Upper lobe of left lung (tissue), 6 donors: ENCODE measurements around the gene CUZD1. TPM values are rescaled to one million over a fixed set of nuclear protein-coding genes. Genes with fewer than 3 reads are reported as not detected.

Experiments used
- ATAC-seq, 2 donors: fragments of 200-7000 bp; cut with Tn5 transposase; one replicate each; pipeline ENCODE4 v1.9.1; 2022; ENCODE audit warnings: mild to moderate bottlenecking in 2 of 2, moderate library complexity in 2 of 2; ENCODE audit not compliant: low FRiP score in 2 of 2
- DNase-seq, 2 donors: peaks; one replicate each; pipeline ENCODE4 v3.0.0-alpha.2; 2019 to 2020
- H3K27ac ChIP-seq, 4 donors: fragments of 200-600 bp; sonication (generic); one replicate each; pipeline ENCODE4 v1.5.1; 2016 to 2019
- H3K27me3 ChIP-seq, 4 donors: fragments of 200-600 bp; sonication (generic); one replicate each; pipeline ENCODE4 v1.5.1; 2017 to 2019
- H3K36me3 ChIP-seq, 4 donors: fragments of 200-600 bp; sonication (generic); one replicate each; pipeline ENCODE4 v1.5.1; 2016 to 2019
- H3K4me1 ChIP-seq, 4 donors: fragments of 200-600 bp; sonication (generic); one replicate each; pipeline ENCODE4 v1.5.1; 2018 to 2019
- H3K4me3 ChIP-seq, 4 donors: fragments of 200-600 bp; sonication (generic); one replicate each; pipeline ENCODE4 v1.5.1; 2017 to 2019; ENCODE audit warnings: mild to moderate bottlenecking in 2 of 4, moderate library complexity in 1 of 4
- H3K9me3 ChIP-seq, 4 donors: fragments of 200-600 bp; sonication (generic); one replicate each; pipeline ENCODE4 v1.5.1; 2018 to 2019
- EP300 ChIP-seq, 4 donors: sonication (generic); formaldehyde crosslinking; IDR thresholded peaks; one replicate each; pipeline ENCODE4 v1.5.1; 2017; ENCODE audit warnings: antibody characterized with exemption in 4 of 4, control low read depth in 2 of 4
- POLR2A ChIP-seq, 4 donors: fragments of 450-650 bp; IDR thresholded peaks; one replicate each; pipeline ENCODE4 v1.5.1; 2016 to 2017; ENCODE audit warnings: antibody characterized with exemption in 4 of 4, mild to moderate bottlenecking in 2 of 4
- POLR2AphosphoS5 ChIP-seq, 2 donors: sonication (generic); formaldehyde crosslinking; IDR thresholded peaks; one replicate each; pipeline ENCODE4 v1.5.1; 2017; ENCODE audit warnings: antibody characterized with exemption in 2 of 2
- WGBS, 2 donors: methylation state at CpG; one replicate each; pipeline ENCODE4 v1.1.5; 2017 to 2018; 5-methylcytosine and 5-hydroxymethylcytosine counted together
- total RNA-seq, 6 donors: library from RNA; depleted of rRNA in 4 of 6; stranded (reverse); fragments of >200 nt in 4 of 6; gene quantifications; one replicate each; pipeline versions ENCODE4 v1.1.0 to v1.2.1, GENCODE V29; 2016 to 2021
- TF ChIP-seq, protein P1 (sequence below), 6 experiments: fragments of 450-650 bp in 4 of 6; fragments of 200-600 bp in 2 of 6; sonication (generic) in 2 of 6; IDR thresholded peaks; one replicate each; pipeline ENCODE4 v1.5.1; 2016 to 2019; ENCODE audit warnings: antibody characterized with exemption in 6 of 6
- donor health status: DM: no; HTN: no; CAD: no; lungs with moderate emphysema.
- donor health status: DM: no; HTN: yes; CAD: no; lungs with severe emphysema.

CUZD1 gene
- total RNA-seq, 6 donors from 2014 or later, result 0.30 to 4.2 (median 1.1) TPM; not detected in 1

DNA sequence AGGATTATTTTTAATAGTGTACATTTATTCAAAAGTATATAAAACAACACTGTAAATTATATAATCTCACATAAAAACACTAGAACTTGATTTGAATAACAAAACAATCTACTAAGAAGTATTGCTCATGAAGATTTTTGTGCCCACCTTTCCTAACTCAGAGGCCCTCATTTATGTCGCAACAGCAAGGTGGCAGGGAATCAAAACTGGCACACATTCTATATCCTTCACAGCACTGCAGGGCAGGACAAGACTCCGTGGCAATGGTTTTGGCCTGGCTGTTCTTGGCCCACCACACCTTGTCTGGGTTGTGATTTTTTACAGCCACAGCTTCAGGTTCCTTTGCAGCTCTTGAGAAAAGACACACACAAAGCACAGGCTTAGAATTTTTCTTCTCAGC is 3.4 kb upstream of the CUZD1 start:
- Histone ChIP-seq H3K4me1 (no peaks in the 10 kb centered on the region), H3K27me3 (no peaks in the 10 kb centered on the region), H3K27ac (no peak overlapping the region), H3K36me3 (peaks cover 0 to 12% (median 3%) of the 10 kb centered on the region in 4 donors), H3K9me3 (no peaks in the 10 kb centered on the region), H3K4me3 (no peak overlapping the region)
- WGBS, 2 donors, result 68 to 78% methylated on average over 2 of the region's 2 CpGs
- ATAC-seq (no peak), DNase-seq (no peak)
- no peak for TF ChIP-seq POLR2A (IDR thresholded peaks at IDR 0.05)
- TF ChIP-seq POLR2AphosphoS5 (IDR thresholded peaks at IDR 0.05), result no peak
- TF ChIP-seq EP300 (IDR thresholded peaks at IDR 0.05), result no peak
- TF ChIP-seq, protein P1, sequence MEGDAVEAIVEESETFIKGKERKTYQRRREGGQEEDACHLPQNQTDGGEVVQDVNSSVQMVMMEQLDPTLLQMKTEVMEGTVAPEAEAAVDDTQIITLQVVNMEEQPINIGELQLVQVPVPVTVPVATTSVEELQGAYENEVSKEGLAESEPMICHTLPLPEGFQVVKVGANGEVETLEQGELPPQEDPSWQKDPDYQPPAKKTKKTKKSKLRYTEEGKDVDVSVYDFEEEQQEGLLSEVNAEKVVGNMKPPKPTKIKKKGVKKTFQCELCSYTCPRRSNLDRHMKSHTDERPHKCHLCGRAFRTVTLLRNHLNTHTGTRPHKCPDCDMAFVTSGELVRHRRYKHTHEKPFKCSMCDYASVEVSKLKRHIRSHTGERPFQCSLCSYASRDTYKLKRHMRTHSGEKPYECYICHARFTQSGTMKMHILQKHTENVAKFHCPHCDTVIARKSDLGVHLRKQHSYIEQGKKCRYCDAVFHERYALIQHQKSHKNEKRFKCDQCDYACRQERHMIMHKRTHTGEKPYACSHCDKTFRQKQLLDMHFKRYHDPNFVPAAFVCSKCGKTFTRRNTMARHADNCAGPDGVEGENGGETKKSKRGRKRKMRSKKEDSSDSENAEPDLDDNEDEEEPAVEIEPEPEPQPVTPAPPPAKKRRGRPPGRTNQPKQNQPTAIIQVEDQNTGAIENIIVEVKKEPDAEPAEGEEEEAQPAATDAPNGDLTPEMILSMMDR (IDR thresholded peaks at IDR 0.05), result no peak

DNA sequence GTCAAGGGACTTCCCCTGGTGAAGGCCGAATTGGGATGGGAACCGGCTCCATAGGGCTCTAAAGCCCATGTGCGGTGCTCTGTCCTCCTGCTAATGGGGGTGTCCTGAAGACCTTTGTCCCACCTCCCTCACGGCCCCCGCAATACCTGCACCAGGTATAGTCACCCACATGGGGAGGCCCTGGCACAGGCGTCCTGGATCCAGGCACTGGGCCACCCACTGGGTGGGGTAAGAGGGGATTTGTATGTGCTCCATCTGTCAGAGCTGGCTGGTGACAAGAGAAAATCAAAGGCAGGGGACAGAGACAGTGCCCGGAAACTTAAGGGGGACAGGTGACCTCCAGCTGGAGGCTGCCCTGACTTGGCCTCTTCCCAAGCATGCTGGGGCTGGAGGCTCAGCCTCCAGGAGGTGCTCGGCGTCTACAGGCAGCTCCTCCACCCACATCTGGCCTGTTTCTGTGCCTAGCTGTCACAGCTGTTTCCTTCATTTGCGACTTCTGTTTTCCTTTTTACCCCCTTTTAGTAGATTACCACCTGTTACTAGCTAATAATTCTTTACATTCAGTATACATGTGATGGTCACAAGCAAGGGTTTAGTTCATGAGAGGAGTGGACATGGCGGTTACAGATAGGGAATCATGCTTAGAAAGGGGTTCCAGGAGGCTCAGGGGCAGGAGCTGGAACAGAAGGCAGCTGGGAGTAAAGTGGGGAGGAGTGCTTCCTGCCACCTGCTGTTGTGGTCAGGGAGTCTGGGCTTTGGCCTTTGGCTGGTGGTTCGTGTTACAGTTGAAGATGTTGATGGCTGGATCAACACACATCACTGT is 2.3 kb upstream of the CUZD1 start:
- ATAC-seq, result peak in 1 of 2 donors; percentile 16
- no peak for TF ChIP-seq EP300 (IDR thresholded peaks at IDR 0.05)
- TF ChIP-seq POLR2AphosphoS5 (IDR thresholded peaks at IDR 0.05), result no peak
- TF ChIP-seq, protein P1 (IDR thresholded peaks at IDR 0.05), result no peak
- no peak for TF ChIP-seq POLR2A (IDR thresholded peaks at IDR 0.05)
- H3K27ac ChIP-seq, result no peak overlapping the region
- H3K9me3 ChIP-seq, result peaks cover 0 to 2% (median 0%) of the 10 kb centered on the region in 4 donors
- peaks cover 0 to 9% (median 3%) of the 10 kb centered on the region in 4 donors for H3K36me3 ChIP-seq
- H3K4me1 ChIP-seq, result no peaks in the 10 kb centered on the region
- DNase-seq, result peak in 1 of 2 donors; percentile 15
- WGBS, 2 donors, result 82 to 85% methylated on average over 8 to 12 of the region's 12 CpGs
- no peaks in the 10 kb centered on the region for H3K27me3 ChIP-seq
- H3K4me3 ChIP-seq, result no peak overlapping the region

DNA sequence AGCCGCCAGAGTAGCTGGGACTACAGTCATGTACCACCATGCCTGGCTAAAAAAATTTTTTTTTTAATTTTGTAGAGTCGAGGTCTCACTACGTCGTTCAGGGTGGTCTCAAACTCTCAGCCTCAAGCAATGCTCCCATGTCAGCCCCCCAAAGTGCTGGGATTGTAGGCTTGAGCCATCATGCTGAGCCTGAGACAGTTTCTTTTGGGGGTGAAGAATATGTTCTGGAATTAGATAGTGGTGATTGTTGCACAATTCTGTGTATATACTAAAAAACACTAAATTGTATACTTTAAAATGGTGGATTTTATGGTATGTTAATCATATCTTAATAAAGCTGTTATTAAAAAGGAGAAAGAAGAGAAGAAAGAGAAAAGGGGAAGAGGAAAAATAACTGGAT is 1.5 kb downstream of the CUZD1 start:
- ATAC-seq (no peak), DNase-seq (no peak)
- Histone ChIP-seq H3K4me1 (no peaks in the 10 kb centered on the region), H3K36me3 (no peaks in the 10 kb centered on the region), H3K4me3 (no peak overlapping the region), H3K9me3 (peaks cover 0 to 3% (median 0%) of the 10 kb centered on the region in 4 donors), H3K27ac (no peak overlapping the region), H3K27me3 (no peaks in the 10 kb centered on the region)
- WGBS, 2 donors, result 97% methylated on average over 4 of the region's 4 CpGs
- no peak for TF ChIP-seq POLR2AphosphoS5 (IDR thresholded peaks at IDR 0.05)
- no peak for TF ChIP-seq EP300 (IDR thresholded peaks at IDR 0.05)
- TF ChIP-seq POLR2A (IDR thresholded peaks at IDR 0.05), result no peak
- TF ChIP-seq, protein P1 (IDR thresholded peaks at IDR 0.05), result no peak

DNA sequence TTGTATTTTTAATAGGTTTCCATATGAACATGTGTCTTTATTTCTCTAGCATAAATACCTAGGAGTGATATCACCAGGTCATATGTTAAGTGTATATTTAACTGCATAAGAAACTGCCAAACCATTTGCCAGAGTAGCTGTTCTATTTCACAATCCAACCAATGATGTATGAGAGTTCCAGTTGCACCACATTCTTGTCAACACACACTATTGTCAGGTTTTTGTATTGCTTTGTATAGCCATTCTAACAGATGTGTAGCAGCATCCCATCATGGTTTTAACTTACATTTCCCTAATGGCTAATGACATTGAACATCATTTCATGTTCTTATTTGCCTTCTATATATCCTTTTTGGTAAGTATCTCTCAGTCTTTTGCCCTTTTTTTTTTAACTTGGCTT is 4.1 kb downstream of the CUZD1 start:
- H3K4me1 ChIP-seq, result no peaks in the 10 kb centered on the region
- TF ChIP-seq POLR2A (IDR thresholded peaks at IDR 0.05) (no peak), POLR2AphosphoS5 (IDR thresholded peaks at IDR 0.05) (no peak), EP300 (IDR thresholded peaks at IDR 0.05) (no peak)
- TF ChIP-seq, protein P1 (IDR thresholded peaks at IDR 0.05), result no peak
- H3K4me3 ChIP-seq, result no peak overlapping the region
- H3K9me3 ChIP-seq, result peaks cover 0 to 3% (median 0%) of the 10 kb centered on the region in 4 donors
- peaks cover 0 to 7% (median 2%) of the 10 kb centered on the region in 4 donors for H3K36me3 ChIP-seq
- H3K27ac ChIP-seq, result no peak overlapping the region
- ATAC-seq (no peak), DNase-seq (no peak)
- no peaks in the 10 kb centered on the region for H3K27me3 ChIP-seq

DNA sequence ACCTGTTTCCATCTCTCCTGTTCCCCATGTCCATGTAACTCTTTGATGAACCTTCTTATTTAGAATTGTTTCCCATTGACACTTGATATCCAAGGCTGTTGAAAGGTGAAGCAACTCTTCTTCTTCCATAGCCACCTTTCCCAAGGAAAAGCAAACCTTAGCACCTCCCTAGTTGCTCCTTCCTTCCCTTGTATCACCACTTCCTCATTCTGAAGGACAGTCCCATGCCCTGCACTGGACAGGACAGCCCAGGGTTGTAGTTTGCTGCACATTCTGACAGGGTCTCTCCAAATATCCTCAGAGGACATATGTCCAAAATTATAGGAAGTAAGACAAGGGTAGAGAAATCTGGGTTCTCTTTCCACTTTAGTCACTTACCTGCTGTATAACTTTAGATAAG is 6.2 kb downstream of the CUZD1 start:
- H3K4me1 ChIP-seq, result no peaks in the 10 kb centered on the region
- no peak overlapping the region for H3K27ac ChIP-seq
- no peak for TF ChIP-seq POLR2A (IDR thresholded peaks at IDR 0.05)
- TF ChIP-seq, protein P1 (IDR thresholded peaks at IDR 0.05), result no peak
- no peak for TF ChIP-seq POLR2AphosphoS5 (IDR thresholded peaks at IDR 0.05)
- no peak for TF ChIP-seq EP300 (IDR thresholded peaks at IDR 0.05)
- ATAC-seq (no peak), DNase-seq (no peak)
- H3K9me3 ChIP-seq, result peaks cover 0 to 3% (median 0%) of the 10 kb centered on the region in 4 donors
- no peaks in the 10 kb centered on the region for H3K27me3 ChIP-seq
- H3K4me3 ChIP-seq, result no peak overlapping the region
- H3K36me3 ChIP-seq, result peaks cover 0 to 16% (median 2%) of the 10 kb centered on the region in 4 donors
